NOMO-1 treated with DMSO at 0.1 percent for 48 hours (cell line): ENCODE data around the gene PRB4.
"Not testable (repeated sequence)": the region's sequence is repeated elsewhere in the genome, so short reads cannot be mapped to it uniquely, and the experiment has no call there.

Experiments used
- DNase-seq: peaks from one replicate; lab custom pipeline; 2025; ENCODE audit not compliant: unreplicated experiment; lab: John Stamatoyannopoulos, UW

PRB4 gene

GRCh38 chr12:11310336-11310735, at the start of gene PRB4:
TSS of gene PRB4 (minus strand) at chr12:11310436. CDS start at chr12:11310398, 38 bp downstream.
- DNase-seq: no peak

GRCh38 chr12:11351736-11352135, 41.5 kb upstream of the PRB4 start:
- DNase-seq: not testable (repeated sequence)

DNA sequence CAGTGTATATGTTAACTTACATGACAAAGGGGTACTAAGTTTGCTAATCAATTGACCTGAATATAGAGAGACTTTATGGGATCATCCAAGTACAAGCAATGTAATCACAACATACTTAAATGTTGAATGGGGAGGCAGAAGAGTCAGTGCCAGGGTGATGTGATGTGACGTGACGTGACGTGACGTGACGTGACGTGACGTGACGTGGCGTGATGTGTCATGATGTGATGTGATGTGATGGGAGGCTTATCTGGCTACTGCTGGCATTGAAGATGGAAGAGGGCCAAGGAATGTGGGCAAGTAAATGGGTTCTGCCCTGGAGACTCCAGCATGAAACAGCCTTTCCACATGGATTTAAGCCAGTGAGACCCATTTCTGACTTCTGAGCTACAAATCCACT, 38.2 kb upstream of the PRB4 start:
- DNase-seq: no peak

- no peak for DNase-seq
Measured at GRCh38 chr12:11347810-11348209, 37.6 kb upstream of the PRB4 start.

DNA sequence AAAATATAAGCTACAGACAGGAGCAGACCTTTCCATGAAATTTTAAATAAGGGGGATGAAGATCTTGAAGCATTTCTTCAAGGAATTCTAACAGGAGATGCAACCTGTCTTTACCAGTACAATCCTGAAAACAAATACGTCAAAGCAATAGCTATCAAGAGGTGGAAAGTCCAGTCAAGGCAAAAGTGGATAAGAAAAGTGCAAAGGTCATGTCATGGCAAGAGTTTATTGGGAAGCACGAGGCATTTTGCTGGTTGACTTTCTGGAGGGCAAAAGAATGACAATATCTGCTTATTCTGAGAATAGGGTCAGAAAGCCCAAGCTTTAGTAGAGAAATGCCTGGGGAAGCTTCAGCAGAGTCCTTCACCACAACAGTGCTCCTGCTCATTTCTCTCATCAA, 34.3 kb upstream of the PRB4 start:
- DNase-seq: no peak

DNA sequence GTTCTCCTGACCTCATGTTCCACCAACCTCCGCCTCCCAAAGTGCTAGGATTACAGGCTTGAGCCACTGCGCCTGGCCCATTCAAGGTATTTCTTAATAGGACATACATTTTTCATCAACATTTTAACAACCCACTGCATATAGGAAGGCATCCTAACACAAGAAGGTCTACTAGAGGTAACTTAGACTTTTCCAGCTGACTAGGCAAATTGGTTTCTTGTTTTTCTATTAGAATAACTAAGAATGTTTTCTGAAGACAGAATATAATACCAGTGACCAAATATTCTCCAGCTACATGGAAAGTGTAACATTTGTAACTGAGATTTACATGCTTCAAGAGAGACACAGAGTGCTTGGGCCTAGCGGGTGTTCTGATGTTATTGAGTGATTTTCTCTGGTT, 14.2 kb upstream of the PRB4 start:
- DNase-seq: no peak

DNA sequence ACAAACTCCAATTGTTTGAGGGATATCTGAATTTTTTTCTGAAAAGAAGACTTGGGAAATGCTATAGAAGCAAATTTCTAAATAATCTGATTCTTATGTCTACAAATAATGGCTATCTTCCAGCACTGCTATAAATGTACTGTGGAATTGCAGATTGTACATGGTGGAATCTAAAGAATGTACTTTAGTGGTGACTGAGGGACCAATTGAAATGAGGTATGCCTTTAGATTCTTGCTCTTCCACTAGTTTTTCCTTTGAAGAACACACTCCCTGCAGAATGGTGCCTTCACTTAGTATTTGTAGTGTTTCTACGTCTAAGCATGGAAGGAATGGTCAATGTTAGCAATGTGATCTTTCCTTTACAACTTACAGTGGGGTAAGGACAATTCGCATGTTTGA, 11.7 kb upstream of the PRB4 start:
- DNase-seq: no peak

DNA sequence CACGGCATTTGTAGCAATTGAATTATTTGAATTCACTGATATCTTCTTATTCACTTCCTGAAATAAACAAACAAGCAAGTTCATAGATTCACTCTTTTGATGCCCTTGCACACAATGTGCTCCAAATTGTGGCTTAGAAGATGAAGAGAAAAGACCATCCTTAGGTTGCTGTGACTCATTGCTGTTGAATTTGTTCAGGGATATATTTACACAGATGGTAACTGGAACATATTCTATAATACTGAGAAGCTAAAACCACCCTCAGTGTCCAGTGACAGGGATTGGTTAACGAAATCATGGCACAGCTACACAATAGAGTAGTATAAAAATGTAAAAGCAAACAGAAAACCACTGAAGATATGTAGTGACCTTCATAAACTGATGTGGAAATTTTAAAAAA, 3.1 kb downstream of the PRB4 start:
- DNase-seq: no peak

GRCh38 chr12:11273449-11273848, 36.8 kb downstream of the PRB4 start:
- DNase-seq: no peak

- no peak for DNase-seq
Measured at GRCh38 chr12:11269607-11270006, 40.6 kb downstream of the PRB4 start, which contains the start of gene PRB3. TSS of gene PRB3 (minus strand) at chr12:11269707. CDS start at chr12:11269669, 38 bp downstream.

GRCh38 chr12:11264501-11264900, 45.7 kb downstream of the PRB4 start:
- DNase-seq: no peak
